ENCODE results near the gene PLXNA3.

Gene PLXNA3

DNA sequence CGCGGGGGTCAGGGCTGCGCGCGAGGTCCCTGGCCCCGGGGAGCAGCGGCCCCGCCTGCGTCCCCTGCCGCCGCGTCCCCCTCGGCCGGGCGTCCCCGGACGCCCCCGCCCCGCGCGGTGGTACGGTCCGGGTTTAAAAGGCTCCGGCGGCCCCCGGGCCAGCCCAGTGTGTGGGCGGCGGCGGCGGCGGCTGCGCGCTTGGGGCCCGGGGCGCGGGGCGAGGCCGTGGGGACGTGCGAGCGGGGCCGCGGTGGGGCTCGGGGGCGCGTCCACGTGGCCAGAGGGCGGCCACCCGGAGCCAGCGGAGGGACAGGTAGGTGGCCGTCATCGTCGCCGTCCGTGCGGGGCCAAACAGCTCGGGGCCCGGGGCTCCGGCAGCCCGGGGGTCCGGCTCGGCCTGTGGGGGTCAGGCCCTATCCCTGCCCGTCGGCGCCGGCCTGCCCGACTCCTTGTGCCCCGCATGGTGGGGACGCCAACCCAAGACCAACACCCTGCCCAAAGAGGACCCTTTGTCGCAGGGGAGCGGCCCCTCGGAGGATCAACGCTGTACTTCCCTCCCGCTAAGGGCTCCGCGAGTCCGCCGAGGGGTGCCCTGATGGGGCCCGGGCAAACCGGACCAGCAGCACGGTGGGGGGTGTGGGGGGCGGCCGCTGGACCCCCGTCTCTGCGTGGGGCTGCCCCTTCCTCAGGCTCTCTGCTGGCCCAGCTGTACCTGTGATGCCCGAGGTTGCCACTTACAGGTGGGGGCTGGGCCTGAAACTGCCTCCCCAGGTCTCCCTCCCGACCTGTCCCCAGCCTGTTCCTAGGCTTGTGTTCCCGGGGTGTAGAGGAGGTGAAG lies at the start of gene PLXNA3:
TSS of gene PLXNA3 (plus strand) at position 166 of the 838 bp plus-strand sequence. CDS start 1,903 bp downstream, outside the sequence.
- DNase-seq (ENCODE audit: low spot score) = peak; percentile 84

DNA sequence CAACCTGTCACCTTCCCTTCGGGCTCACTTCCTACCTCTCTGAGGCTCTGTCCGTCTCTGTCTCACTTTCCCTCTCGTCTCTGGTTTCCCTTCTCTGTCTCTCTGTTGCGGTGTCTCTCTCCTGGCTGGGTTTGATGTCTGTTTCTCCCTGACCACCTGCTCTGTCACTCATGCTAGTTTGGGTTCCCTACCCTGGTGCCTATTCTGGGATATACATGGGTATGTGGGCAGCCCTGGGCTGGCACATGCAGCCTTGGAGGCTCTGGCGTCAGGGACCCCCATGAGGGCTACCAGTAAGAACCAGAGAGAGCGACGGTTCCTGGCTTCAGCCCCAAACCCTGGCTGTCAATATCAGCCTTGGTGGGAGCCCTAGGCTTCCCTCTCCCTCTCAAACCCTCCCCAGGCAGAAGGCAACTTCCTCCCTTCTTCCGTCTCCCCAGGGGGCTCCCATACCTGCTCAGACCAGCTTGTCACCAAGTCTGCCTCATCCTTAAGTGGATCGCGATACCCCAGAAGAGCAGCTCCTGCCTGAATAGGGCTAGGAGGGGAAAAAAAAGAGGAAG lies 49.3 kb upstream of the PLXNA3 start:
- no peak for DNase-seq (ENCODE audit: low spot score)

DNA sequence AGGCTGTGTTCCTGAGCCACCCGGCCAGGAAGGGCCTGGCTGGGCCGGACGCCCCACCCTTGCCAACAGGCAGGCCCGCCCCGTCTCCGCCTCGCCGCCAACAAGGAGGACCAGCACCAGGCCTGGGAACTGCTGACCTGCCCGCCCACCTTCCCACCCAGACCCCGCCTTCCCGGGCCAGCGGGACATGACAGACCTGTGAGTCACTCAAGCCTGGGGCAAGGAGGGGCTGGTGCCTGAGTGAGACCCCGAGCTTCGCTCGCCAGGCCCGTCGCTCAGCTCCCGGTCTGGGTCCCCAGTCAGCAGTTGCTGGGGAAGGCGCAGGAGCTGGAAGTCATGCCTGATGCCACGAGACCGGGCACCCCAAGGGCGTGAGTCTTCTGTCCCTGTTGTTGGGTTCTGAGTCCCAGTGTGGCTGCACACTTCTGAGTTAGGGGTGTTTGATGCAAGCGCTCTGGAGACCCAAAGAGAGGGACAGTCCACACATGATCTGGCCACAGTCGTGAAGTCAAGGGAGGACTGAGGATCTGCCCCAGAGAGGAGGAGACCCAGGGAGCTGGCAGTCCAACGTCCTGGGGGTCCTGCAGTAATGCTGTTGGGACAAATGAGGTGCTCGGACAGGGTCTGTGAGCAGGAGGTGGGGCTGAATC lies 48.7 kb upstream of the PLXNA3 start, which contains the start of gene DNASE1L1:
TSS of gene DNASE1L1 (minus strand) at position 33 of the 650 bp plus-strand sequence. CDS start 3,686 bp downstream, outside the sequence.
- DNase-seq (ENCODE audit: low spot score) = peak; percentile 82

DNA sequence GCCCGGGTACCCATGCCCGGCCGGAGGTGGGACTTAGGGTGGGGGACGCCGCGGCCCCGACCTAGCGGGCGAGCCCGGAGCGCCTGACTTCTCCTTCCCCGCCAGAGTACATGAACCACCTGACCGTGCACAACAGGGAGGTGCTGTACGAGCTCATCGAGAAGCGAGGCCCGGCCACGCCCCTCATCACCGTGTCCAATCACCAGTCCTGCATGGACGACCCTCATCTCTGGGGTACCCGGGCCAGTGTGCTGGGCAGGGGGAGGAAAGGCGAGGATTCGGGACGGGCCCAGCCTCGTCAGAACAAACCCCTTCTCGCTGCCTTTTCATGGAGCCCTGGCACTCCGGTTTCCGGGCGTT lies 46.1 kb upstream of the PLXNA3 start:
- DNase-seq (ENCODE audit: low spot score) = peak; percentile 56

DNA sequence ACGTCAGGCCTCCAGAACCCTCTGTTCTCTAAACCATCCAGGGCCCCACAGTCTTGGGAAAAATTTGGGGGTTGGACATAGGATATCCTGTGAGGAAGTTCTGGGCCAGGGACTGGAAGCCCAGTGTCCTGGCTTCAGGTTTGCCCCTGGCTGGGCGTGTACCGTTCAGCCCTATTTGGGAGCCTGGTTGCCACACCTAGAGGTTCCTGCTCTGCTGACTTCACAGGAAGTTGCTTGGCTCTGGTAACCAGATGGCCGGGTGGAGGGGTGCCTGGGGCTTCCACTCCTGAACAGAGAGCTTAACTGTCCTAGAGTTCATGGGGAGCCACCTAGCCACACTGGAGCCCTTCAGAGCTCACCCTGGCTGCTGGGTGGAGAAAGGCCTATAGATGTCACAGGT lies 45.6 kb upstream of the PLXNA3 start:
- DNase-seq (ENCODE audit: low spot score) = no peak

DNA sequence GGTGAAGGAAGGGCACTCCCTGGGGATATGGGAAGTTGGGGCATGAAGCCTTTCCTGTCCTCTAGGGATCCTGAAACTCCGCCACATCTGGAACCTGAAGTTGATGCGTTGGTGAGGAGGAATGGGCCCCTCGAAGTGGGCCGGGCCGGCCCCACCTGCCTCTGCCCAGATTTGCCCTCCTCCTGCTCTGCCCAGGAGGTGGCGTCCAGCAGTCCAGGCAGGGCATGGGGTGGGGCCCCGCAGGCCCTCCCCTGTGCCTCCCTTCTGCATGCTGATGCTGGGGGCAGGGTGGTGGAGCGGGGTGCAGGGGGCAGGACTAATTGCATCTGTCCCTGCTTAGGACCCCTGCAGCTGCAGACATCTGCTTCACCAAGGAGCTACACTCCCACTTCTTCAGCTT lies 44.9 kb upstream of the PLXNA3 start:
- no peak for DNase-seq (ENCODE audit: low spot score)

DNA sequence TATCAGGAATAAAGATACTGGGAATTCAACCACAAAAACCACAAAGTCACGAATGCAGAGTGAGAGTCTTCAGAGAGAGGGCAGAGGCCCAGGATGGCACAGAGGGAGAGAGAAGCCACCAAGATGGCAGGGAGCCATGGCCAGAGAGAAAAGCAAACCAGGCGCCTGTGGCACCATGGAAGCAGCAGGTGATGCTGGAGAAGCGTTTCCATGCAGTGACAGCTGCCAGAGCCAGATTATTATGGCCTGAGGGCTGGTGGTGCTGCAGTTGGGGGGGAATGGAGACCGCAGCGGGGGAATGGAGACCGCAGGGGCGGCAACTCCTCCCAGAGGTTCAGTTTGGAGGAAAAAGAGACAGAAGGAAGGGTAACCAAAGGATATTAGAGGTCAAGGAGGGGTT lies 40.9 kb upstream of the PLXNA3 start:
- no peak for DNase-seq (ENCODE audit: low spot score)

DNA sequence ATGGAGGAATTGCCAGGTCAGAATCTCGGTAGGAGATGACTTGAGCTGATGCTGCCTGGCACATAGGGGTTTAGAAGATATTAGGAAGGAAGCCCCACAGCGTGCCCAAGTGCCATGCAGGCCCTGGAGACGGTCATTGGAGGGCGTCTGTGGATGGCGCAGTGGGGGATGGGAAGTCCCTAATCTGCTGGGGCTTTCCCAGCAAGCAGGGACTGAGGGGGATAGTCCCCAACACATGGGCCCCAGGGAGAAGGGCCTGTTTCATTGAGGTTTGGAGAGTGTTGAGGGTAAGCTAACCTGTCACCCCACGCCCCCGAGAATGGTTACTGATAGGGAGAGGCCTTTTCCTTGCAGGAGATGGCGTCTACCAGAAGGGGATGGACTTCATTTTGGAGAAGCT lies 38.9 kb upstream of the PLXNA3 start:
- no peak for DNase-seq (ENCODE audit: low spot score)

DNA sequence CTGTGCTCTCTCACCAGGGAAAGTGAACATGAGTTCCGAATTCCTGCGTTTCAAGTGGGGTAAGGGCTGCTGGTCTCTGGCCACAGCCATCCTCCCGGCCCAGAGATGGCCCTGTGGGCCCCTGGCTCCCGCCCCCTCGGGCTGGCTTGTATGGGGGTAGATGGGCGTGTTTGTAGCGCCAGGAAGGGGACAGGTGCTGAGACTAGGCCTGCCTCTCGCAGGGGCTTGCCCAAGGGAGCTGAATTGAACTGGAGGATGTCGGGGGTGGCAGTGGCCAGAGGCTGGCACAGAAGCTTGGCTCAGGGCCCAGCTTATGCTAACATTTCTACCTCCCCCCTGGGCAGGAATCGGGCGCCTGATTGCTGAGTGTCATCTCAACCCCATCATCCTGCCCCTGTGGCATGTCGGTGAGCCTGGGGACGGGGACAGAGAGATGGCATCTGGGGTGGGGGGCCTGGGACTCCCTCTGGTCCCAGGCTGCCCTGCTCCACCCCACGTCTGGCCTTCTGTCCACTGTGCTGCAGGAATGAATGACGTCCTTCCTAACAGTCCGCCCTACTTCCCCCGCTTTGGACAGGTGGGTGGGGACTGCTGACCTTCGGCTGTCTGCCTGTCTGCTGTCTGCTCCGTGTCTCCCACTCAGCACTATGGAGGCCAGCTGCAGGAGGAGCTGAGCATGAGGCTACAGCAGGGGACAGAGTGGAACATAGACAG lies 38.2 kb upstream of the PLXNA3 start:
- DNase-seq (ENCODE audit: low spot score) = no peak

DNA sequence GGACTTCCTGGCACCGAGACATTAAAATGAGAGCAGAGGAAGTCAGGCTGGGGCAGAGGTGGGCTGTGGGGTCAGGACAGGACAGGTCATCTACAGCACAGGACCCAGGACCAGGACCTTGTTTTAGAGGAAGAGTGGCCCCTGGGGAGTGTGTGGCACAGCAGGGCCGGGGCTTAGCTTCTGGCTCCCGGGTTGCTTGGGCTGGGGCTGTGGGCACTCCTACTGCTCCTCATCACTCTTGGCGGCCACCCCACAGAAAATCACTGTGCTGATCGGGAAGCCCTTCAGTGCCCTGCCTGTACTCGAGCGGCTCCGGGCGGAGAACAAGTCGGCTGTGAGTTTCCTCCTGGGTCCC lies 37.7 kb upstream of the PLXNA3 start:
- no peak for DNase-seq (ENCODE audit: low spot score)

DNA sequence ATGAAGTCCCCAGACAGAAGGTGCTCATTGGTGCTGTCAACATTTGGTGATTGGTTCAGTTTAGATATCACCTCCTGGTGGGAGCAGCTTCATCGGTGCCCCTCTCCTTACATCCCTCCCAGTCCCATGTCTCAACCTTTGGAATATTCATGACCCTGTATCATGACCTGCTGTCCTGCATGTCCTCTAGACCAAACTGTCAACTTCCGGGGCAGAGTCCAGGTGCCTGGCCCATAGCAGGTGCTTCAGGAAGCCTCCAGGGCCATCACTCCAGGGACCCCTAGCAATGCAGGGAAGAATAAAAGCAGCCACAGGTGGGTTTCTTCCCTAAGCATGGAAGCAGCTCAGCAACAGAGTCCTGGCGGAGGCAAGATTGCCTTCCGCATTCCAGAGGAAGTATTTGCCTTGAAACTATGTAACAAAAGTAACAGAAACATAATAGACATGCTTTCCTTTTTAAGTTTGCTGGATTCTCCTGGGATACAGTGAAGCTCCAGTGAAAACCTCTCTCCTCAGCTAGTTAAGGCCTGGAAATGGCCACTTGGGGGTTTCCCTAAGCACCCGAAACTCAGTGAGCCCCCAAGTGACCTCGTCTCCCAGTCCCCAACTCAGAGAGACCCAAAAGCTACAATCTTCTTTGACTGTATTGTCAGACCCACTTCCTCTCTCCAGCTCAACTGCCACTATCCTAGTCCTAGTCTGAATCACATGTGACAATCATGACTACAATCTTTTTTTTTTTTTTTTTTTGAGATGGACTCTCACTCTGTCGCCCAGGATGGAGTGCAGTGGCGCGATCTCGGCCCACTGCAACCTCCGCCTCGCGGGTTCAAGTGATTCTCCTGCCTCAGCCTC lies 30.9 kb upstream of the PLXNA3 start:
- DNase-seq (ENCODE audit: low spot score) = no peak

DNA sequence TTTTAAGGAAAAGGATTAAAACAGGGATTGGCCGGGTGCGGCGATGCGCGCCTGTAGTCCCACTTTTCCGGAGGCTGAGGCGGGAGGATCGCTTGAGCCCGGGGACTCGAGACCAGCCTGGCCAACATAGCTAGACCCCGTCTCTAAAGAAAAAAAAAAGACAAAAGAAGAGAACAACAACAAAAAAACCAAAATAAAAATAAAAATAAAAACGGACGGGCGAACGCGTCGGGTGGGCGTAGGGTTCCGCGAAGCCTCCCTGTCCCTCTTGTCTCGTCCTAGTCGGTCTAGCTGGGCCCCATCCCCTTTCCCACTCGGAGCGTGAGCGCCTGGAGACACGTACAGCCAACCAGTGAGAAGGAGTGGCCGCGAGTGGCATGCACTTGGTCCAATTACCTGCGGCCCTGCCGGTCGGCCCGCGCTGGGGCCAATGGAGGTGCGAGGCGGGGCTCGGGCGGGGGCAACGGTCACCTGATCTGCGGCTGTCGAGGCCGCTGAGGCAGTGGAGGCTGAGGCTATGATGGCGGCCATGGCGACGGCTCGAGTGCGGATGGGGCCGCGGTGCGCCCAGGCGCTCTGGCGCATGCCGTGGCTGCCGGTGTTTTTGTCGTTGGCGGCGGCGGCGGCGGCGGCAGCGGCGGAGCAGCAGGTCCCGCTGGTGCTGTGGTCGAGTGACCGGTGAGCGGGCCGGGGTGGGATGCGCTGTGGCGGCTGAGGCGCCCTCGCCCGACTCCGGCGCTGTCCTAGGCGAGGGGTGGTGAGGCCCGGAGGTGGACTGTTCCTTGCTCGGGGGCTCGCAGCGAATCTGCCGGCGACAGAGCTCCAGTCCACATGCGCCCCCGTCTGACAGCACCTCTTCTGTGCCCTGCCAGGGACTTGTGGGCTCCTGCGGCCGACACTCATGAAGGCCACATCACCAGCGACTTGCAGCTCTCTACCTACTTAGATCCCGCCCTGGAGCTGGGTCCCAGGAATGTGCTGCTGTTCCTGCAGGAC lies 29.6 kb upstream of the PLXNA3 start, which contains the start of gene ATP6AP1:
TSS of gene ATP6AP1 (plus strand) at position 502 of the 996 bp plus-strand sequence. CDS start at position 518, 16 bp downstream.
- DNase-seq (ENCODE audit: low spot score) = peak; percentile 95

DNA sequence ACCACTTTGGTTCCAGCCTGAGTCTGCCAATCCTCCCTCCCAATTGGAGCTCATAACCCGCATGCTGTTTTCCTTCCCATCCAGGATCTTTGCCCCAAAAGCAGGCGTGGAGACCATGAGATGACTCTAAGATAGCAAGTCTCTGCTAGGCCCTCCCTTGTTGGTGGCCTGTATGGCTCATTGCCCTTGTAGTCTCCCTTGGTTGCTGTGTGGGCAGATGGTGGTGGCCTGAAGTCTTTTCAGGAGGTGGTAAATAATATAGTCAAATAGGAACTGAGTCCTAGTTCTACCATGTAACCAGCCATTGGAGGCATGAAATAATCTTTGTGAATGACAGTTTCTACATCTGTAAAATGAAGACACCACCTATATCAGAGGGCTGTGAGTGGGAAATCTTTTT lies 28.4 kb upstream of the PLXNA3 start:
- DNase-seq (ENCODE audit: low spot score) = no peak

DNA sequence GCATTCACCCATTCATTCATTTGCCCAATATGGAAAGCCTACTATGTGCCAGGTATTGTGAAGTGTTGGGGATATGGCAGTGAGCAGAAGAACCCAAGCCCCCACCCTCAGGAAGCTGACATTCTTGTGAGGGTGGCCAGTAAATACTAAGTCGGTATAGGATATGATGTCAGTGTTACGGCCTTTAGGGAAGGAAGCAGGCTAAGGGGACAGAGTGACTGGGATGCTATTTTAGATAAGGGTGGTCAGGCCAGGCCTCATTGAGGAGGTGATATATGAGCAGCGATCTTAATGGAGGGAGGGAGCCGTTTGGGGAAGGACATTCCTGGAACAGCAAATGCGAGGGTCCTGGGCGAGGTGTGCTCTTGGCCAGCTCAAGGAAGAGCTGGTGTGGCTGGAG lies 27.6 kb upstream of the PLXNA3 start:
- DNase-seq (ENCODE audit: low spot score) = no peak

DNA sequence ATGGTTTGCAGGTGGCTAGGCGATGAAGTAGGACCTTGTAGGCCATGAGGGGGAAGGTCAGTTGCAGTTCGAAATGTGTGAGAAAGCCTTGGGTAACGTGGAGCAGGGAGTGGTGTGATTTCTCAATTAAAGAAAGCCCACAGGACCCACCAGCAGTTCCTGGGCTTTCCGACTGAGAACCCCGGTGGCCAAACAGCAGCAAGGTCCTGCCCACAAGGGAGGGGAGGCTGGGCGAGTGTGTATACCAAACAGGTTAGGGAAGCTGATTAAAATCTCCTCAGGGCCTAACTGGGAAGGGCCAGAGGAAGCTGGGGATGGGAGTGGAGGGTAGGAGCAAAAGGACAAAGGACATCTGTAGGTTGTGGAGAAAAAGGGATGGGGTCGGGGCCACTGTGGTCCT lies 27.2 kb upstream of the PLXNA3 start:
- DNase-seq (ENCODE audit: low spot score) = no peak

DNA sequence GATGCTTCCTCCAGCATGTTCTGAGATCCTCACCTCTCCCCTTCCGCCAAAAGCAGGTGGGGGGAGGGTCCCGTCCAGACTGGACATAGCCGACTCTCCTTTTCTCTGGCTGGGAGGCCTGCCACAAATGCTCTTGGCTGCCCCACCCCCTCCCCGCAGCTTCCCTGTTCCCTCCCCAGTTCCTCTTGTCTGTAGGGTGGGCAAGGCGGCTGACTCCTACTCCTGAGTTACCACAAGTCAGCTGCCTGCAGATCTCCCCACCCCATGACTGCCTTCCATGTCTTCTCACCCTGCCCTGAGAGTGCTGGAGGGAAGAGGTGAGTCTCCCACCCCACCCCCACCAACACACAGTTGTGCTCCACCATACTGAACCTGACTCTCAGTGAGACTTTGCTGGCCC lies 26.7 kb upstream of the PLXNA3 start:
- DNase-seq (ENCODE audit: low spot score) = no peak

DNA sequence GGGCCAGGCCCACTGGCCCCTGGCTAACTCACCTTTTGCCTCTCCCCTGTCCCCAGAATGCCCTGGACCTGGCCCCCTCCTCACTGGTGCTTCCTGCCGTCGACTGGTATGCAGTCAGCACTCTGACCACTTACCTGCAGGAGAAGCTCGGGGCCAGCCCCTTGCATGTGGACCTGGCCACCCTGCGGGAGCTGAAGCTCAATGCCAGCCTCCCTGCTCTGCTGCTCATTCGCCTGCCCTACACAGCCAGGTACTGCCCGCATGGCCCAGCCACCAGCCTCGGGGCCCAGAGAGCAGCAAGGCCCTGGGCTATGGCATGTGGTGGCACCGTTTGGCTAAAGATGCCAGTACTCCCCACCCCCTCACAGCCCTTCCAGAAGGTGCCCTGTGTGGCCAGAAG lies 25.9 kb upstream of the PLXNA3 start:
- no peak for DNase-seq (ENCODE audit: low spot score)

DNA sequence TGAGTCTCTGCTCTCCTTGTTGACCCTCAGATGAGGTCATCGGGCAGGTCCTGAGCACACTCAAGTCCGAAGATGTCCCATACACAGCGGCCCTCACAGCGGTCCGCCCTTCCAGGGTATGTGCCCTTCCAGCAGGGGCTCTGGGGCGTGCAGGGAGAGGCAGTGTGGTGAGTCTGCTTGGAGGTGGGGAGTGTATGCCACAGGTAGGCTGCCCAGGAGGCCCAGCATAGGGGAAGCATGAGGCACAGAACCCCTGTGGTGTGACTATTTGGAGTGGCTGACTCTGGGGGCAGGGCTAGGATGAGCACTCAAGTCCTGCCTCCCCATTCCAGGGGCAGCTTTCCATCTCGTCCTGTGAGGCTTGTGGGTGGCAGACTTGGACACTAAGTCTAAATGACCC lies 24.5 kb upstream of the PLXNA3 start:
- no peak for DNase-seq (ENCODE audit: low spot score)

DNA sequence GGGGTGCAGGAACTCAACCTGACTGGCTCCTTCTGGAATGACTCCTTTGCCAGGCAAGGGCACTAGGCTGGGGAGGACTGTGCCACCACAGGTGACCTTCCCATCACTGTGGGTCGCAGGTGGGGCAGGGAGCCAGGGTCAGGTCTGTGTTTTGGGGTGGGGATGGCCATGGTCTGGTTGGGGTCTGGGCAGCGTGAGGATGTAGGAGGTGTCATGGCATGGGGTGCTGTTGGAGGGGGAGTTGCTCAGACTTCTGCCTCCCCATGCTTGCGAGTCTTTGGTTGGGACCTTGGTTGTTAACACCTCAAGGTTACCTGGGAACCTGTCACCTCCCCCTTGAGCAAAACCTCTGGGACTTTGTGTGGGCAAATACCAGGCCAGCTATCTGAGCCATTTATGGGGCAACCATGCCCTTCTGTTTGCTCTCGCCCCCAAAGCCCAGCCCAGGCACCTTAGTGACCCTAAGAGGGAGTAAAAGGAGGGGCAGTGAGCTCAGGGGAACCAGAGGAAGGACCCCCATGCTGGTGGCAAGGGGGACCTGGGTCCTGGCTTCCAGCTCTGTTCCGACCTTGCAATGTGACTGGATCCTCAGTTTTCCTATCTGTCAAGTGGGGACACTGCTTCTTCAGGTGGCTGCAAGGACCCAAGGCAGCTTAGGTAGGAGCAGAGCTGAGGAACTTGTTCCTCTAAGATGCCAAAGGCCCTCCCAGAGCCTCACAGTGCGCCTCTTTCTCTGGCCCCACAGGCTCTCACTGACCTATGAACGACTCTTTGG lies 23.5 kb upstream of the PLXNA3 start:
- no peak for DNase-seq (ENCODE audit: low spot score)

All from GM03348 (cell line).